ENCODE measurements around the gene SLC4A5.

The SLC4A5 gene

DNA sequence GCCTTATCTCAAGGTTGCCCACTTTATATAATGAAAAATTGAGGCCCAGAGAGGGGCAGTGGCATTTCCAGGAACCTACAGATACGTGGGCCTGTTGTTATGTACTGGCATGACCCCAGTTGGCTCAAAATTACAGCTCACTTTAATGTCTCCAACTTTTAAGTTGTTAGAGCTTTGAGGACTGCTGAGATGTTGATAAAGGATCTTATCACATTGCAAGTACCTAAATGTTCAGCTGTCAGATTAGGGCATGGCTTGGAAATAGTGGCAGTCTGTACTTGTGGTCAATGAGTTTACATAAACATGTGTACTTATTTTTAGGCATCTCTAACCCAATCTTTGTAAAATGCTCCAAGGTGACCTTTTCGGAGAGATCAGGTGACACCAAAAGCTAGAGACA is 14.6 kb downstream of the SLC4A5 start:
- Histone ChIP-seq H3K36me3 (ENCODE audit: control insufficient read depth in 2 of 2, insufficient read depth in 1 of 2, low read length in 2 of 2) (peaks cover 6 to 9% of the 10 kb centered on the region in 2 experiments; a peak in 2 of 3 replicates), H3K4me3 (ENCODE audit: low read depth, low read length) (no peak overlapping the region), H3K9me3 (ENCODE audit: control insufficient read depth, insufficient read depth, low read depth, low read length) (no peaks in the 10 kb centered on the region), H3K4me1 (ENCODE audit: control insufficient read depth, insufficient read depth, low read length) (no peaks in the 10 kb centered on the region), H3K27ac (ENCODE audit: extremely low read depth, low read depth, low read length) (no peak overlapping the region)
- CTCF ChIA-PET, result interaction anchor here (0.6 to 1.1 kb wide), 3 partner anchors 19 to 259 kb away, joined by 3 to 4 read pairs (median 3); no protein-coding TSS in a partner anchor
- TF ChIP-seq ZNF140 (tag by site-specific recombination; IDR thresholded peaks at IDR 0.05) (no peak), ZNF626 (tag by site-specific recombination; IDR thresholded peaks at IDR 0.05) (no peak), KLF7 (tag by site-specific recombination; IDR thresholded peaks at IDR 0.05; ENCODE audit: borderline replicate concordance) (no peak), ZNF157 (tag by site-specific recombination; IDR thresholded peaks at IDR 0.05) (no peak), ZNF777 (tag by site-specific recombination; IDR thresholded peaks at IDR 0.05; ENCODE audit: borderline replicate concordance) (no peak), ZNF292 (tag by site-specific recombination; IDR thresholded peaks at IDR 0.05; ENCODE audit: borderline replicate concordance, low read depth) (no peak)
- TF ChIP-seq, protein P1, sequence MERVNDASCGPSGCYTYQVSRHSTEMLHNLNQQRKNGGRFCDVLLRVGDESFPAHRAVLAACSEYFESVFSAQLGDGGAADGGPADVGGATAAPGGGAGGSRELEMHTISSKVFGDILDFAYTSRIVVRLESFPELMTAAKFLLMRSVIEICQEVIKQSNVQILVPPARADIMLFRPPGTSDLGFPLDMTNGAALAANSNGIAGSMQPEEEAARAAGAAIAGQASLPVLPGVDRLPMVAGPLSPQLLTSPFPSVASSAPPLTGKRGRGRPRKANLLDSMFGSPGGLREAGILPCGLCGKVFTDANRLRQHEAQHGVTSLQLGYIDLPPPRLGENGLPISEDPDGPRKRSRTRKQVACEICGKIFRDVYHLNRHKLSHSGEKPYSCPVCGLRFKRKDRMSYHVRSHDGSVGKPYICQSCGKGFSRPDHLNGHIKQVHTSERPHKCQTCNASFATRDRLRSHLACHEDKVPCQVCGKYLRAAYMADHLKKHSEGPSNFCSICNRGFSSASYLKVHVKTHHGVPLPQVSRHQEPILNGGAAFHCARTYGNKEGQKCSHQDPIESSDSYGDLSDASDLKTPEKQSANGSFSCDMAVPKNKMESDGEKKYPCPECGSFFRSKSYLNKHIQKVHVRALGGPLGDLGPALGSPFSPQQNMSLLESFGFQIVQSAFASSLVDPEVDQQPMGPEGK (tag by site-specific recombination; IDR thresholded peaks at IDR 0.05), result no peak
- TF ChIP-seq, protein P2, sequence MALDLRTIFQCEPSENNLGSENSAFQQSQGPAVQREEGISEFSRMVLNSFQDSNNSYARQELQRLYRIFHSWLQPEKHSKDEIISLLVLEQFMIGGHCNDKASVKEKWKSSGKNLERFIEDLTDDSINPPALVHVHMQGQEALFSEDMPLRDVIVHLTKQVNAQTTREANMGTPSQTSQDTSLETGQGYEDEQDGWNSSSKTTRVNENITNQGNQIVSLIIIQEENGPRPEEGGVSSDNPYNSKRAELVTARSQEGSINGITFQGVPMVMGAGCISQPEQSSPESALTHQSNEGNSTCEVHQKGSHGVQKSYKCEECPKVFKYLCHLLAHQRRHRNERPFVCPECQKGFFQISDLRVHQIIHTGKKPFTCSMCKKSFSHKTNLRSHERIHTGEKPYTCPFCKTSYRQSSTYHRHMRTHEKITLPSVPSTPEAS (tag by site-specific recombination; IDR thresholded peaks at IDR 0.05), result no peak
- TF ChIP-seq, protein P3, sequence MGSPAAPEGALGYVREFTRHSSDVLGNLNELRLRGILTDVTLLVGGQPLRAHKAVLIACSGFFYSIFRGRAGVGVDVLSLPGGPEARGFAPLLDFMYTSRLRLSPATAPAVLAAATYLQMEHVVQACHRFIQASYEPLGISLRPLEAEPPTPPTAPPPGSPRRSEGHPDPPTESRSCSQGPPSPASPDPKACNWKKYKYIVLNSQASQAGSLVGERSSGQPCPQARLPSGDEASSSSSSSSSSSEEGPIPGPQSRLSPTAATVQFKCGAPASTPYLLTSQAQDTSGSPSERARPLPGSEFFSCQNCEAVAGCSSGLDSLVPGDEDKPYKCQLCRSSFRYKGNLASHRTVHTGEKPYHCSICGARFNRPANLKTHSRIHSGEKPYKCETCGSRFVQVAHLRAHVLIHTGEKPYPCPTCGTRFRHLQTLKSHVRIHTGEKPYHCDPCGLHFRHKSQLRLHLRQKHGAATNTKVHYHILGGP (tag by site-specific recombination; IDR thresholded peaks at IDR 0.05), result no peak
- POLR2A ChIA-PET, result no interaction called here

DNA sequence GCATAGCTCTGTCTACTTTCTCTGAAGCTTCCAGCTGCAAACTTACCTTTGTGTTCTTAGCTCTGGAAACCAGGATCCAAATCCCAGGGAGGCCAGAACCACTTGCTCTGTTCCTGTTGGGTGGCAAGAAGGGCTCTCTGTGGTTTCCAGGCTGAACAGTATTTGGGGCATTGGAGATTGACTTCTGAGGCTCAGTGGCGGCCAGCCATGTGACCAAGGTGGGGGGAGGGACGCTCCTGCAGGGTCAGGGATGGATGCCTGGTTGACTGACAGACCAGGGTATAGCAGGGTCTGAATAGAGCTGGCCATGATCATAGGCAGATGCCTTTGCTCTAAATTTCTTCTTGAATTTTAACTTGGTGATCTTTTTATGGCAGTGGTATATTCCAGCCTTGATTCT is 15.1 kb downstream of the SLC4A5 start:
- CTCF ChIA-PET, result interaction anchor here (0.6 to 1.6 kb wide), 3 partner anchors 19 to 259 kb away, joined by 3 to 8 read pairs (median 4); no protein-coding TSS in a partner anchor
- no peaks in the 10 kb centered on the region for H3K4me1 ChIP-seq (ENCODE audit: control insufficient read depth, insufficient read depth, low read length)
- H3K9me3 ChIP-seq (ENCODE audit: control insufficient read depth, insufficient read depth, low read depth, low read length), result no peaks in the 10 kb centered on the region
- TF ChIP-seq KLF9 (tag by site-specific recombination; IDR thresholded peaks at IDR 0.05; ENCODE audit: low read depth) (no peak), GLIS2 (tag by site-specific recombination; IDR thresholded peaks at IDR 0.05) (no peak), ZNF202 (tag by site-specific recombination; IDR thresholded peaks at IDR 0.05; ENCODE audit: borderline replicate concordance) (no peak)
- TF ChIP-seq, protein P4, sequence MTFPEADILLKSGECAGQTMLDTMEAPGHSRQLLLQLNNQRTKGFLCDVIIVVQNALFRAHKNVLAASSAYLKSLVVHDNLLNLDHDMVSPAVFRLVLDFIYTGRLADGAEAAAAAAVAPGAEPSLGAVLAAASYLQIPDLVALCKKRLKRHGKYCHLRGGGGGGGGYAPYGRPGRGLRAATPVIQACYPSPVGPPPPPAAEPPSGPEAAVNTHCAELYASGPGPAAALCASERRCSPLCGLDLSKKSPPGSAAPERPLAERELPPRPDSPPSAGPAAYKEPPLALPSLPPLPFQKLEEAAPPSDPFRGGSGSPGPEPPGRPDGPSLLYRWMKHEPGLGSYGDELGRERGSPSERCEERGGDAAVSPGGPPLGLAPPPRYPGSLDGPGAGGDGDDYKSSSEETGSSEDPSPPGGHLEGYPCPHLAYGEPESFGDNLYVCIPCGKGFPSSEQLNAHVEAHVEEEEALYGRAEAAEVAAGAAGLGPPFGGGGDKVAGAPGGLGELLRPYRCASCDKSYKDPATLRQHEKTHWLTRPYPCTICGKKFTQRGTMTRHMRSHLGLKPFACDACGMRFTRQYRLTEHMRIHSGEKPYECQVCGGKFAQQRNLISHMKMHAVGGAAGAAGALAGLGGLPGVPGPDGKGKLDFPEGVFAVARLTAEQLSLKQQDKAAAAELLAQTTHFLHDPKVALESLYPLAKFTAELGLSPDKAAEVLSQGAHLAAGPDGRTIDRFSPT (tag by site-specific recombination; IDR thresholded peaks at IDR 0.05), result no peak
- H3K36me3 ChIP-seq (ENCODE audit: control insufficient read depth in 2 of 2, insufficient read depth in 1 of 2, low read length in 2 of 2), result peaks cover 6 to 9% of the 10 kb centered on the region in 2 experiments; a peak in 2 of 3 replicates
- H3K27ac ChIP-seq (ENCODE audit: extremely low read depth, low read depth, low read length), result no peak overlapping the region
- POLR2A ChIA-PET, result no interaction called here
- H3K4me3 ChIP-seq (ENCODE audit: low read depth, low read length), result no peak overlapping the region

DNA sequence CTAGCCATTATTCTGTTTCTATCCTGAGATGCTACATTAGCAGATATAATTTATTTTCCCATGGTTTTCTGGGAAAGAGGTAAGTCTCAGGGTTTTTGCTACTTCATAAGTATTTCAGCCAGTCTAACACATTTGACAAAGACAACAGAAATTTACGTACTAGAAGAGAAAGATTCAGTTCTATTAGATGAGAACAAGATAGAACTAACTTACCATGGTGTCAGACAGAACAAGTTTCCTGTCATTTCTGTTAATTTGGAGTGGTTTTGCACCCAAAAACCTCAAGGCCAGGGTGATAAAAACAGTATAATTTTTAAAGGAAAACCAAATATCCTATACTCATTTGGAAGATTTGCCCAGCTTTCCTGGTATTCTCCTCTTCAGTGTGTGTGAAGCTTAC is 15.6 kb downstream of the SLC4A5 start:
- POLR2A ChIA-PET, result no interaction called here
- H3K36me3 ChIP-seq (ENCODE audit: control insufficient read depth in 2 of 2, insufficient read depth in 1 of 2, low read length in 2 of 2), result peaks cover 6 to 9% of the 10 kb centered on the region in 2 experiments; a peak in 2 of 3 replicates

More for the DNA sequence above, 15.6 kb downstream of the SLC4A5 start:
- H3K4me1 ChIP-seq (ENCODE audit: control insufficient read depth, insufficient read depth, low read length), result no peaks in the 10 kb centered on the region
- H3K4me3 ChIP-seq (ENCODE audit: low read depth, low read length), result no peak overlapping the region
- CTCF ChIA-PET, result interaction anchor here (0.7 to 1.6 kb wide), 3 partner anchors 12 to 260 kb away, joined by 3 to 8 read pairs (median 4); no protein-coding TSS in a partner anchor
- no peak for TF ChIP-seq ZNF114 (tag by site-specific recombination; IDR thresholded peaks at IDR 0.05)
- TF ChIP-seq HOXD13 (CRISPR knock-in tag; IDR thresholded peaks at IDR 0.05; ENCODE audit: borderline replicate concordance), result no peak
- no peak for TF ChIP-seq RBAK (tag by site-specific recombination; IDR thresholded peaks at IDR 0.05)
- TF ChIP-seq ZNF670 (tag by site-specific recombination; IDR thresholded peaks at IDR 0.05; ENCODE audit: low read depth), result no peak
- no peak for TF ChIP-seq ZNF223 (tag by site-specific recombination; IDR thresholded peaks at IDR 0.05)
- TF ChIP-seq ZNF600 (tag by site-specific recombination; IDR thresholded peaks at IDR 0.05), result no peak
- no peak overlapping the region for H3K27ac ChIP-seq (ENCODE audit: extremely low read depth, low read depth, low read length)
- H3K9me3 ChIP-seq (ENCODE audit: control insufficient read depth, insufficient read depth, low read depth, low read length), result no peaks in the 10 kb centered on the region

Data from HEK293 (cell line).